HEK293T (cell line): Measurements from ENCODE around the gene PUS7L.

Source experiments
- BHLHE40 ChIP-seq: fragments of 450-650 bp; IDR thresholded peaks from 2 replicates; pipeline ENCODE4 v1.6.1; 2016; ENCODE audit warnings: mild to moderate bottlenecking, moderate library complexity, borderline replicate concordance
- CTBP1 ChIP-seq: fragments of 450-650 bp; IDR thresholded peaks from 2 replicates; pipeline ENCODE4 v1.6.1; 2016; ENCODE audit warnings: borderline replicate concordance
- ELF4 ChIP-seq: fragments of 450-650 bp; IDR thresholded peaks from 2 replicates; pipeline ENCODE4 v1.6.1; 2017; ENCODE audit warnings: antibody characterized with exemption
- FOXA1 ChIP-seq: fragments of 450-650 bp; IDR thresholded peaks from 2 replicates; pipeline ENCODE4 v1.6.1; 2016; ENCODE audit warnings: mild to moderate bottlenecking
- FOXK2 ChIP-seq: fragments of 450-650 bp; IDR thresholded peaks from 2 replicates; pipeline ENCODE4 v1.6.1; 2016; ENCODE audit warnings: mild to moderate bottlenecking
- FOXM1 ChIP-seq: fragments of 450-650 bp; IDR thresholded peaks from 2 replicates; pipeline ENCODE4 v1.6.1; 2017; ENCODE audit warnings: mild to moderate bottlenecking, borderline replicate concordance
- HDGF ChIP-seq: fragments of 450-650 bp; IDR thresholded peaks from 2 replicates; pipeline ENCODE4 v1.6.1; 2017; ENCODE audit warnings: antibody characterized with exemption, borderline replicate concordance
- L3MBTL2 ChIP-seq: fragments of 450-650 bp; conservative IDR thresholded peaks from 2 replicates; pipeline ENCODE4 v1.6.1; 2016; ENCODE audit warnings: mild to moderate bottlenecking
- SP1 ChIP-seq: fragments of 450-650 bp; IDR thresholded peaks from 2 replicates; pipeline ENCODE4 v1.6.1; 2017
- TARDBP ChIP-seq: fragments of 450-650 bp; IDR thresholded peaks from 2 replicates; pipeline ENCODE4 v1.6.1; 2016

DNA sequence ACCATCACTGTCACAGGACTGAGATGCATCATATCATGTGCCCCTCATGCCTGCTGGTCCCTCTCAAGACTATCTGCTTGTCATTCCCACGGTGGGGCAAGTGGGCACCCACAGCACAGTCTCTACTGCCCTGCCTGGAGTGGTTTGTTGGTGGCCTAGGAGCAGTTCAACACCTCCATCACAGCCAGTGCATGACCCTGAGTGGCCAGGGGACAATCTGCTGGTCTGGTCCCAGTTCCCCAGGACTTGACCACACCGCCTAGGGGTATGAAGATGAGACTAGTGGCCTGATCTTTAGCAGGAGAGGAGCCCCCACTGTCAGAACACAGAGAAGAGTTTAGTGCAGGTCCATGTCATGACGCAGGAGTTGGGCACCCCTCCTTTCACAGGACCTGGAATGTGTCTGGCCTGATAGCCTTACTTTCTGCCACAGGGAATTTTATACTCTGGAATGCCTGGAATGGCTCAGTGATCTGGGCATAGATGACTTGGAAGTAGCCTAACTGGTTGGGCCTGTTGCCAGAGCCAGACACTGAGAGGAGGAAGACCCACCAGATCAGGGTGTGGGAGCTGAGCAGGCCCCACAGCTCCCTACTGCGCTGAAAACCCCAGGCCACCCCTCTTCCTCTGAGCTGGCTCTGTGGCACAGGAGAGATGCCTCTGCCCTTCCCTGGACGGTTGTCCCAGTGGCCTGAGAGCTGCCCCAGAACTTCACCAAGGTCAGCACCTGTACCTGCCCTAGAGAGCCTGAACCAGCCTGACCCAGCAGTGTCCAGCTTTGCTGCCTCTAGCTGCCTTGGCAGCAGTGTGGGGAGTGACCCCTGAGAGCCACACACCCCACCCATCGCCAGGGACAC is 83.3 kb downstream of the PUS7L start:
- no peak for TF ChIP-seq BHLHE40
- TF ChIP-seq FOXK2, result no peak
- no peak for TF ChIP-seq TARDBP
- no peak for TF ChIP-seq FOXA1
- no peak for TF ChIP-seq FOXM1
- no peak for TF ChIP-seq L3MBTL2
- TF ChIP-seq SP1, result no peak
- no peak for TF ChIP-seq ELF4
- TF ChIP-seq CTBP1, result no peak
- TF ChIP-seq HDGF, result no peak
